ENCODE results near the gene B4GALNT3. TPM values are rescaled to one million over a fixed set of nuclear protein-coding genes. Genes with fewer than 3 reads are reported as not detected.

Gene B4GALNT3
- total RNA-seq, 1 experiment from 2014 or later = 23.3 TPM

DNA sequence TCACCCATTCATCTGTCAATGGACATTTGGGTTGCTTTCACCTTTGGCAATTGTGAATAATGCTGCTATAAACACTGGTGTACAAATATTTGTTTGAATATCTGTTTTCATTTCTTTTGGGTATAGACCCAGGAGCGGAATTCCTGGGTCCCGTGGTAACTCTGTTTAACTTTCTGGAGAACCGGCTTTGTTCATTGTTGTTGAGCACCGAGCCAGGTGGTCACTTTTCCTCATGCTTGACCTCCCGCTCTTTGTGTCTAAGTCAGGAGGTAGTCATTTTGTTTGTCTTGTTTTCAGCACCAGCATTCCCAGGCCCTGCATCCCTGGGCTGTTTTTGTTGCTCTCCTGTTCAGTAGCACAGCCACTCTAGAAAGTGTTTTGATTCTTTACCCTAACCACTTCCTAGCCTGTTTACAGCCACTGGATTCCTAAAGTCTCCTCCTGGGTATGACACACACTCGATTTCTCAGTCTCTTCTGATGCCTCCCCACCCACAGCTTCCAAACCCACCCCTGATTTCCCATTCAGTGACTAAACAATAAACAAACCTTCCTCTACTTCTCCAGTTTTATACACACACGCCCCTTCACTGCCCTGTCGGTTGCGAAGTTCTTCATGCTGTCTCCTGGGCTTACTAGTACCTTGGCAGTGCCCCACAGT, 37.9 kb downstream of the B4GALNT3 start:
- Histone ChIP-seq H3T11ph (ENCODE audit: low read length) (no peak overlapping the region), H3K9me3 (ENCODE audit: control insufficient read depth, low read depth, low read length) (no peaks in the 10 kb centered on the region), H2BK12ac (ENCODE audit: insufficient read length, low read depth, low read length) (no peak overlapping the region), H3K27me3 (ENCODE audit: insufficient read depth, low read length) (no peaks in the 10 kb centered on the region), H4K91ac (ENCODE audit: insufficient read length, low read depth, low read length) (no peak overlapping the region), H2BK20ac (ENCODE audit: low read depth, low read length, poor library complexity, severe bottlenecking) (no peak overlapping the region), H4K20me1 (ENCODE audit: control insufficient read depth, insufficient read depth, insufficient read length) (no peaks in the 10 kb centered on the region), H3K27ac (ENCODE audit: insufficient read length, low read depth, low read length) (no peak overlapping the region), H3K56ac (ENCODE audit: insufficient read length, low read depth, low read length) (no peak overlapping the region), H2BK5ac (ENCODE audit: insufficient read length, low read length) (no peak overlapping the region), H3K4me1 (ENCODE audit: insufficient read depth, low read length) (peaks cover 7% of the 10 kb centered on the region; the same call in 1 of the 2 replicates), H3K9ac (ENCODE audit: extremely low read depth, insufficient read length, low read length) (no peak overlapping the region), H3K4me2 (ENCODE audit: insufficient read depth, insufficient read length, low read length) (no peak overlapping the region), H3K79me1 (ENCODE audit: insufficient read depth, low read depth, low read length, poor library complexity, severe bottlenecking) (no peaks in the 10 kb centered on the region), H4K8ac (replicated peaks; ENCODE audit: insufficient read length, low read depth, low read length) (no peak overlapping the region), H3K18ac (ENCODE audit: insufficient read length, low read depth, low read length) (no peak overlapping the region), H3K4ac (ENCODE audit: low read depth, low read length) (no peak overlapping the region), H4K5ac (ENCODE audit: insufficient read length, low read depth, low read length) (no peak overlapping the region), H3K23me2 (ENCODE audit: insufficient read length, low read depth, low read length, poor library complexity, severe bottlenecking) (no peaks in the 10 kb centered on the region), H2BK120ac (ENCODE audit: low read depth, low read length, poor library complexity, severe bottlenecking) (no peak overlapping the region), H3K14ac (ENCODE audit: insufficient read depth, low read length) (no peak overlapping the region), H2BK15ac (ENCODE audit: low read depth, low read length) (no peak overlapping the region), H3K79me2 (ENCODE audit: insufficient read depth, low read length) (no peaks in the 10 kb centered on the region), H2AFZ (ENCODE audit: low read length) (no peak overlapping the region), H3K23ac (ENCODE audit: insufficient read length, low read depth, low read length) (no peak overlapping the region), H2AK5ac (ENCODE audit: insufficient read length, low read length) (no peak overlapping the region)
- peak overlapping the region in 2 of 3 experiments; percentile 4 to 9; a peak in 2 of 7 replicates for H3K27ac Mint-ChIP-seq
- H3K36me3 Mint-ChIP-seq (ENCODE audit: insufficient read depth in 1 of 3, low read depth in 3 of 3) = peaks cover 0 to 4% (median 3%) of the 10 kb centered on the region in 3 experiments; a peak in 3 of 7 replicates
- H3K9me3 Mint-ChIP-seq = peaks cover 4 to 8% of the 10 kb centered on the region in 2 experiments; a peak in 4 of 5 replicates
- WGBS (ENCODE audit: extremely low coverage, insufficient read length, low lambda C conversion rate) = no CpG with 5 or more reads among the region's 9 CpGs
- H3K4me3 Mint-ChIP-seq = no peak overlapping the region
- peak; percentile 21 for DNase-seq
- TF ChIP-seq, protein P1, sequence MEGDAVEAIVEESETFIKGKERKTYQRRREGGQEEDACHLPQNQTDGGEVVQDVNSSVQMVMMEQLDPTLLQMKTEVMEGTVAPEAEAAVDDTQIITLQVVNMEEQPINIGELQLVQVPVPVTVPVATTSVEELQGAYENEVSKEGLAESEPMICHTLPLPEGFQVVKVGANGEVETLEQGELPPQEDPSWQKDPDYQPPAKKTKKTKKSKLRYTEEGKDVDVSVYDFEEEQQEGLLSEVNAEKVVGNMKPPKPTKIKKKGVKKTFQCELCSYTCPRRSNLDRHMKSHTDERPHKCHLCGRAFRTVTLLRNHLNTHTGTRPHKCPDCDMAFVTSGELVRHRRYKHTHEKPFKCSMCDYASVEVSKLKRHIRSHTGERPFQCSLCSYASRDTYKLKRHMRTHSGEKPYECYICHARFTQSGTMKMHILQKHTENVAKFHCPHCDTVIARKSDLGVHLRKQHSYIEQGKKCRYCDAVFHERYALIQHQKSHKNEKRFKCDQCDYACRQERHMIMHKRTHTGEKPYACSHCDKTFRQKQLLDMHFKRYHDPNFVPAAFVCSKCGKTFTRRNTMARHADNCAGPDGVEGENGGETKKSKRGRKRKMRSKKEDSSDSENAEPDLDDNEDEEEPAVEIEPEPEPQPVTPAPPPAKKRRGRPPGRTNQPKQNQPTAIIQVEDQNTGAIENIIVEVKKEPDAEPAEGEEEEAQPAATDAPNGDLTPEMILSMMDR (conservative IDR thresholded peaks at IDR 0.05) = no peak
- peaks cover 14 to 15% of the 10 kb centered on the region in 2 experiments for H3K4me1 Mint-ChIP-seq
- no peaks in the 10 kb centered on the region for H3K27me3 Mint-ChIP-seq (ENCODE audit: low read depth)

Data from H9 (cell line).